Left forelimb (tissue), 1 donor: Measurements from ENCODE around the gene SBK3.
"Not testable (repeated sequence)": the region's sequence is repeated elsewhere in the genome, so short reads cannot be mapped to it uniquely, and the experiment has no call there.

Source experiments
- DNase-seq: peaks from one replicate; pipeline ENCODE4 v3.0.0-alpha.2; 2018; ENCODE audit warnings: low spot score

SBK3 gene

DNA sequence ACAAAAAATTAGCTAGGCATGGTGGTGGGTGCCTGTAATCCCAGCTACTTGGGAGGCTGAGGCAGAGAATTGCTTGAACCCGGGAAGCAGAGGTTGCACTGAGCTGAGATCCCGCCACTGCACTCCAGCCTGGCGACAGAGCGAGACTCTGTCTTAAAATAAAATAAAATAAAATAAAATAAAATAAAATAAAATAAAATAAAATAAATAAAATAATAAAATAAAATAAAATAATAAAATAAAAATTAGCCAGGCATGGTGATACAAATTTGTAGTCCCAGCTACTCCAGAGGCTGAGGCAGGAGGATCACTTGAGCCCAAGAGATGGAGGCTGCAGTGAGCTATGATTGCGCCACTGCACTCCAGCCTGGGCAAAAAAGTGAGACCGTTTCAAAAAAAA is 28.6 kb upstream of the SBK3 start:
- DNase-seq, result not testable (repeated sequence)

DNA sequence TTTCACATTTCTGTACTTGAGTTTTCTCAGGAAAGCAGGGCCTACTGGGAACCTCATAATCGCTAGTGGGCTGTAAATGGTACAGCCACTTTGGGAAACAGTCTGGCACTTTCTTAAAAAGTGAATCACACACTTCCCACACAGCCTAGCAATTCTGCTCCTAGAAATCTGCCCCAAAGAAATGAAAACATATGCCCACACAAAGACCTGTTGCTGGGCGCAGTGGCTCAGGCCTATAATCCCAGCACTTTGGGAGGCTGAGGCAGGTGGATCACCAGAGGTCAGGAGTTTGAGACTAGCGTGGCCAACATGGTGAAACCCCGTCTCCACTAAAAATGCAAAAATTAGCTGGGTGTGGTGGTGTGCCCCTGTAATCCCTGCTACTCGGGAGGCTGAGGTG is 24.1 kb upstream of the SBK3 start:
- DNase-seq, result not testable (repeated sequence)

GRCh38 chr19:55567708-55568328 is 22.5 kb upstream of the SBK3 start:
- DNase-seq, result no peak

GRCh38 chr19:55566823-55567222 is 21.5 kb upstream of the SBK3 start:
- DNase-seq, result no peak

- DNase-seq, result no peak
These were observed 17.9 kb upstream of the SBK3 start for GRCh38 chr19:55563261-55563690.

- DNase-seq, result no peak
These were observed 14.3 kb upstream of the SBK3 start for GRCh38 chr19:55559684-55560083.

DNA sequence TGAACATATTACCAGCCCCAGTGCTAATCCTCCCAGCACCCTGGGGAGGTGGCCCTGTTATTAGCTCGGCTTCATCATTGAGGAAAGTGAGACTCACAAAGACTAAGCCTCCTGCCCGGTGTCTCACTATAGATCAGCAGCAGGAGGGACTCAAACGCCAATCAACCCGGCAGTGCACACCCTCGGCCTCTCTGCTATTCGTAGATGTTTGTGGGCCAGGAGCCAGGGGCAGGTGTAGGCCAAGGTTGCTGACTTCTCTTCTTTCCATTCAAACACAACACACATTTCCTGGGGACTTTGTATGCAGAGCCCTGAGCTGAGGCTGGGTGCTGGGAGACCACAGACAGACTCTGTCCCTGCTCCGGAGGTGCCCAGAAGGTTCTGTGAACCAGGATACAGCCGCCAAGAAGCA is 9.4 kb upstream of the SBK3 start:
- DNase-seq, result no peak

DNA sequence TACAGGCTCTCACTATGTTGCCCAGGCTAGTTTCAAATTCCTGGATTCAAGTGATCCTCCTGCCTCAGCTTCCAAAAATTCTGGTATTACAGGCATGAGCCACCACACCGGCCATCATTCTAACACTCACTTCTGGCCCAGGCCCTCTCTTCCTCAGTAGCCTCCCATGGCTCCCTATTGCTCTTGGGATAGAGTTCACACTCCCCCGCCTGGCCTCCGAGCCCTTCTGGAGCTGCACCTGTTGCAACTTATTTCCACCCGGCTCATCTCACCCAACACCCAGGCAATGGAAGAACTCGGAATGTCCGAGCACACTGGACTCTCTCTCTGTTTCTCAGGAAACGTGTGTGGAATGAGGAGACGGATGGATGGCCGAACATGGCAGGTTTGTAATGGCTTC is 9.0 kb upstream of the SBK3 start:
- no peak for DNase-seq

DNA sequence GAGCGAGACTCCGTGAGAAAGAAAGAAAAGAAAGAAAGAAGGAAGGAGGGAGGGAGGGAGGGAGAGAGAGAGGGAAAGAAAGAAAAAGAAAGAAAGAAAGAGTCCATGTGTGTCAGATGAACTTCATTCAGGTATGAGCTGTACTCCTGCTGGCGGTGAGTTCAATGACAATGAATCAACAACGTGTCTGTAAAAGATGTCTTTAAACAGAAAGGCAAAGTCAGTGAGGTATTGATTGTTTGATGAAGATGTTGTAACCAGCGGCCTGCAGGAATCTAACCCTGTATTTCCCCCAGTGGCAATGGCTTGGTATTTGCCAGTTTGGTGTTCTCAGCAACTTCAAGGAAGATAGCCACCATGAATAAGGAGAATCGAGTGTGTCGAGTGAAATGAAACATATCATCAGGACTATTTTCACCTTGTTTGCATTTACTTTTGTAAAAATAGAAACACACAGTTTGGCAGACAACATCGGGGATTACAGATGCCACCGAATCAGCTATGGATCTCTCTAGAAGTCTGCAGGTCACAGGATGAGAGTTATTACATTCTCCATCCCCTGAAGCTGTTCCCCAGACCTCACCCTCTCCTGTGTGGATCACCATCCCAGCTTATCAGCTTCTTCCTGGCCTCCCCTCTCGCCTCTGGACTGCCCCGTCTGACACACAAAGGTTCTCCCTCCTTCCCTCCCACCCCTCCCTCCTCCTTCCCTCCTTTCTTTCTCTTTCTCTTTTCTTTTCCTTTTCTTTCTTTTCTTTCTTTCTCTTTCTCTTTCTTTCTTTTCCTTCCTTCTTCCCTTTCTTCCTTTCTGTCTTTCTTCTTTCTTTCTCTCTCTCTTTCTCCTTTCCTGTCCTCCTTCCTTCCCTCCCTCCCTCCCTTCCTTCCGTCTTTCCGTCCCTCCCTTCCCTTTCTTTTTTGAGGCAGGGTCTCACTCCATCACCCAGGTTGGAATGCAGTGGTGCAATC is 8.2 kb upstream of the SBK3 start:
- no peak for DNase-seq

GRCh38 chr19:55552620-55553019 is 7.3 kb upstream of the SBK3 start:
- DNase-seq, result no peak

- no peak for DNase-seq
These were observed 6.9 kb upstream of the SBK3 start for GRCh38 chr19:55552206-55552605.

DNA sequence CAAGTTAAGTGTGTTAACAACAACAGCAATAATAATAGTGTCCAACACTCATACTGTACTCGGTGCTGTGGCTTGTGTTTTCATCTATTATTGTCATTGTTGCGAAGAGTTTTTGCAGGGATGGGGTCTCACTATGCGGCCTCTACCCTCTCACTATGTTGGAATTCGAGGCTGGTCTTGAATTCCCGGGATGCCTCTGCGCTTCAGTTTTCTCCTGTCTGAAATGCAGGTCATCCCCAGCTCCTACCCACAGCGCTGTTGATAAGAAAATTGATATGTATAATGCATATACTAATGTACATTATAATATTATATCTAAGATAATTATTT is 4.9 kb upstream of the SBK3 start:
- DNase-seq, result no peak

GRCh38 chr19:55549500-55550320 is 4.4 kb upstream of the SBK3 start:
- DNase-seq, result no peak

- DNase-seq, result no peak
These were observed 1.7 kb upstream of the SBK3 start for GRCh38 chr19:55546822-55547614.

GRCh38 chr19:55546011-55546410 is 668 bp upstream of the SBK3 start:
- DNase-seq, result no peak

DNA sequence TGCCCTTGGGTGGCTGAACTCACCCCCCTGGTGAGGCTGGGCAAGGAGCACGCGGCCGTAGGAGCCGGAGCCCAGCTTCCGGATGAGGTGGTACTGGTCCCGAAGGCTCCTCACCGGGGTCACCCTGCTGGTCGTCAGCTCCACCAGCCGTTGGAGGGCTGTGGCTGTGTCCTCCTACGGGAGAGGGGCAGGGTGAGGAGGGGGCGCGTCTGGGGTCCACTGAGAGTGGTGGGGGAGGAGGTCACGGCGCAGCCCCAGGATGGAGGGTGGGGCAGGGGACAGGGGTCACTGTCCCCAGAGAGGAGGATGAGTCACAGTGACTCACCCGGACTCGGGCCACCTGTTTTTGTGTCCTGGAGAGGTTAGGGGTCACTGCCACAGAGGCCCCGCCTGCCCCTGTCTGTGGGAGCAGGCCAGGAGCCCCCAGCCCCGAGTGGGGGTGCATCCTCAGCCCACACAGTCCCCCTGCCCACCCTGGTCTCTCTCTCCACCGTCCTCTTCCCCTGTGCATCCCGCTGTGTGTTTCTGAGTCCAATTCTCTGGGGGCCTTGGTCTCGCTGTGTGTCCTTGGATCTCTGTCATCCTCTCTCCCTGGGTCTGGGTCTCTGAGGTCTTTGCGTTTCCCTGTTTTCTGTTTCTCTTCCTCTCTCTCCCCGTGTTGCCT is 435 bp downstream of the SBK3 start:
- no peak for DNase-seq

DNA sequence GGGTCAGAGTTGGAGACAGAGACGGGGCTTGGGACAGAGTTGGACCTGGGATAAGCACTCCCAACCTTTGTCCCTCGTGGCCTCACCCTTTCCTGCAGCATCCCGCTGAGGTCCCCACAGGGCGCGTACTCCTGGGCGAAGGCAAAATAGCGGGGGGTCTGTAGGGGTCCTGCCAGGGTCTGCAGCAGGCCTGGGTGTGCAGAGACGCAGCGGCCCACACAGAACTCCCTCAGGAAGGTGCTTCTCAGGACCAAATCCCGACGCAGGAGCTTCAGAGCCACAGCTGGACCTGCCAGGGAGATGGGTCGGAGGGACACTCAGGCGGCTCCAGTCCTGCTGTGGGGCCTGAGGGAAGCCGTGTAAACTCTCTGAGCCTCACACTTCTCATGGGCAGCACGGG is 1.3 kb downstream of the SBK3 start:
- DNase-seq, result no peak

- no peak for DNase-seq
These were observed 1.8 kb downstream of the SBK3 start for GRCh38 chr19:55543567-55543966.

DNA sequence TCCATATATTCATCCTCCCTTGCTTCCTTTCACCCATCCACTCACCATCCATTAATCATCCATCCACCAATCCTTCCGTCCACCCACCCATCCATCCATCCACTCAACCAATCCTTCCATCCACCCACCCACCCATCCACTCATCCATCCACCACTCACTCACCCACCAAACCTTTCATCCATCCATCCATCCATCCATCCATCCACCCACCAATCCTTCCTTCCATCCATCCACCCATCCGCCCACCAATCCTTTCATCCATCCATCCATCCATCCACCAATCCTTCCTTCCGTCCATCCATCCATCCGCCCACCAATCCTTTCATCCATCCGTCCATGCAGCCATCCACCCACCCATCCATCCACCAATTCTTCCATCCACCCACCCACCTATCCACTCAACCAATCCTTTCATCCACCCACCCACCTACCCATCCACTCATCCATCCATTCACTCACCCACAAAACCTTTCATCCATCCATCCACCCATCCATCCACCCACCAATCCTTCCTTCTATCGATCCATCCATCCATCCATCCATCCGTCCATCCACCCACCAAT is 3.0 kb downstream of the SBK3 start:
- no peak for DNase-seq

GRCh38 chr19:55541091-55541490 is 4.3 kb downstream of the SBK3 start:
- no peak for DNase-seq

DNA sequence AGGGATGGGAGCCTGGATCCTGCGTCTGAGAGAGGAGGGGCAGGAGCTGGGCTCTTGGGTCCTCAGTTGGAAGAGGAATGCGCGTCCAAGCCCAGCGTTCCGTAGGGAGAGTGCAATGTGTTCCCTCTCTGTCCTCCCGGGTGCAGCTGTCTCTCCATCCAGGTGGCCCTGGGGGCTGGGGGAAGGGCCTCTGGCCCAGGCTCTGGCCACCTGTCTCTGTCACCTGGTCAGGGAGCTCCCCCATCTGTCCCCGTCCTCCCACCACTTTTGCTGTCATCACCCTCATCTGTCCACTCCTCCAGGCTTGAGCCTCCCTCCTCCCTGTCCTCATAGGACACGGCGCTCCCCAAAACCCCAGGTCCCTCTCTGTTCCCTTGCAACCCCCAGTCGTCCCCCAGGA is 4.7 kb downstream of the SBK3 start:
- no peak for DNase-seq
